HG03378 (cell line): ENCODE results near the gene MFAP4.
"Not testable (repeated sequence)": the region's sequence is repeated elsewhere in the genome, so short reads cannot be mapped to it uniquely, and the experiment has no call there.

Experiments
- ATAC-seq: cut with Tn5 transposase; IDR thresholded peaks from one replicate; pipeline ENCODE4 v1.9.1; 2021; ENCODE audit warnings: mild to moderate bottlenecking, moderate library complexity; ENCODE audit not compliant: unreplicated experiment

The MFAP4 gene

DNA sequence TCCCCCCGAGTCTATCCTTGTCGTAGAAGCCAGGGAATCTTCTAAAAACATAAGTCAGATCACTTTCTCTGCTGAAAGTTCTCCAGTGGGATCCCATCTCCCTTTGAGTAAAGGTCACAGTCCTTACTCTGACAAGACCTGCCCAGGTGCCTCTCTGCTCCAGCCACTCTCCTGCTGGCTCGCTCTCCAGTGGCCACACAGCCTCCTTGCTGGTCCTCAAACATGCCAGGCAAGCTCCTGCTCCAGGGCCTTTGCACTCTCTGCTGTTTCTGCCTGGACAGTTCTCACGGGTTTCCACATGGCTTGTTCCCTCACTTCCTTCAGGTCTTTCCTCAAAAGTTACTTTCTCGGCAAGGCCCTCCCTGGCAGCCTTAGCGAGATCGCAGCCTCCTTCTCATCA is 27.8 kb downstream of the MFAP4 start:
- no peak for ATAC-seq

- no peak for ATAC-seq
Observed at GRCh38 chr17:19357761-19358160, 29.2 kb downstream of the MFAP4 start.

GRCh38 chr17:19357351-19357750 is 29.6 kb downstream of the MFAP4 start:
- no peak for ATAC-seq

GRCh38 chr17:19354748-19355147 is 32.2 kb downstream of the MFAP4 start:
- ATAC-seq = no peak

DNA sequence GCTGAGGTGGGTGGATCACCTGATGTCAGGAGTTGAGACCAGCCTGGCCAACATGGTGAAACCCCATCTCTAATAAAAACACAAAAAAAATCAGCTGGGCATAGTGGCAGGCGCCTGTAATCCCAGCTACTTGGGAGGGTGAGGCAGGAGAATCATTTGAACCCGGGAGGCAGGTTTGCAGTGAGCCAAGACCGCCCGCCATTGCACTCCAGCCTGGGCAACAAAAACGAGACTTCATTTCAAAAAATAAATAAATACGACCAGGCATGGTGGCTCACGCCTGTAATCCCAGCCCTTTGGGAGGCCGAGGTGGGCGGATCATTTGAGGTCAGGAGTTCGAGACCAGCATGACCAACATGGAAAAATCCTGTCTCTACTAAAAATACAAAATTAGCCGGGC is 33.6 kb downstream of the MFAP4 start:
- not testable (repeated sequence) for ATAC-seq

DNA sequence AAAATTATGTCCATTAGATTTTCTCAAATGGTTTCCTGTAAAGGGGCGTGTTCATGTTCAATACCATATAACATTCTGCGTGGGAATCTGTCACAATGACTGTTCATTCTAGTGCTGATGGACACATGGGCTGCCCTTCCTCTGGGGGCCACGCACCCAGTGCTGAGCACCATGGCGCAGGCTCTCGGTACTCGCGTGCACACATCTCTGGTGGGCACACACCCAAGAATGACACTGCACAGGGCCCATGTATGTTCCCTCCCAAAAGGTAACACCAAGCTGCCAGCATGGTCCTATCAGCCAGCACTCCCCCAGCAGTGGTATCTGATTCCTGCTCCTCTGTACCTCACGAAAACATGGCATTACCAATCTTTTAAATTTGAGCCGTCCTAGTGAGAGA is 38.2 kb downstream of the MFAP4 start:
- ATAC-seq = no peak

- ATAC-seq = no peak
Observed at GRCh38 chr17:19348081-19348650, 38.8 kb downstream of the MFAP4 start.

DNA sequence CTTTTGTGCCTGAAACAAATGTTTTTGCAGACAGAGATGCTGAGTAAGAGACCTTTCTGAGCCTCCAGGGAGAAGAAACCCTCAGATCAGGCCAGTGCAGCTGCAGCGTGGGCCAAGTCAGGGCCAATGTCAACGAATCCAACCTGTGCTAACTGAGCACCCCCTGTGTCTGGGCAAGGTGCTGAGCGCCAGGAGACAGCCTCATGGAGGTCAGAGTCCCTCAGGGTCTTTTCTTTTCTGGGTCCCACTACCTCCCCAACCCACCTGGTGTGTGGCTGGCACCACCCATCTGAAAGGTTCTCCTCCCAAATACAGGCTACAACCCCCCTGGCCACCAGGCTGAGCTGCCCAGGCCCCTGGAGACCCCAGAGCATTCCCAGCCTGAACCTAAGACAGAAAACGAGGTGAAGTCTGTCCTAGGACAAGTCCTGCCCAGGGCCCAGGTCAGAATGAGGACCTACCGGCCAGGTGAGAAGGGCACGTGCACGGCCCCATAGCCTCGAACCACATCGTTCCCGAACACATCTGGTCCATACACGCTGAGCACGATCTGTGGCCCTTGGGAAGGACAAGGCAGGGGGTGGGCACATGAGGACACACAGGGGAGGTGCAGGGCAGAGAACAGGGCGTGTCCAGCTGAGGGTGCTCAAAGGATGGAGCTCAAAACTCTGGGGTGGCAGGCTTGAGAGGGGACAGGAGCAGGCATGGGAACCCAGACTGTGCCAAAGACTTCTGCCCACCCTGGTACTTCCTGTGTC is 39.5 kb downstream of the MFAP4 start:
- no peak for ATAC-seq

- ATAC-seq = no peak
Observed at GRCh38 chr17:19346351-19347255, 40.4 kb downstream of the MFAP4 start.

DNA sequence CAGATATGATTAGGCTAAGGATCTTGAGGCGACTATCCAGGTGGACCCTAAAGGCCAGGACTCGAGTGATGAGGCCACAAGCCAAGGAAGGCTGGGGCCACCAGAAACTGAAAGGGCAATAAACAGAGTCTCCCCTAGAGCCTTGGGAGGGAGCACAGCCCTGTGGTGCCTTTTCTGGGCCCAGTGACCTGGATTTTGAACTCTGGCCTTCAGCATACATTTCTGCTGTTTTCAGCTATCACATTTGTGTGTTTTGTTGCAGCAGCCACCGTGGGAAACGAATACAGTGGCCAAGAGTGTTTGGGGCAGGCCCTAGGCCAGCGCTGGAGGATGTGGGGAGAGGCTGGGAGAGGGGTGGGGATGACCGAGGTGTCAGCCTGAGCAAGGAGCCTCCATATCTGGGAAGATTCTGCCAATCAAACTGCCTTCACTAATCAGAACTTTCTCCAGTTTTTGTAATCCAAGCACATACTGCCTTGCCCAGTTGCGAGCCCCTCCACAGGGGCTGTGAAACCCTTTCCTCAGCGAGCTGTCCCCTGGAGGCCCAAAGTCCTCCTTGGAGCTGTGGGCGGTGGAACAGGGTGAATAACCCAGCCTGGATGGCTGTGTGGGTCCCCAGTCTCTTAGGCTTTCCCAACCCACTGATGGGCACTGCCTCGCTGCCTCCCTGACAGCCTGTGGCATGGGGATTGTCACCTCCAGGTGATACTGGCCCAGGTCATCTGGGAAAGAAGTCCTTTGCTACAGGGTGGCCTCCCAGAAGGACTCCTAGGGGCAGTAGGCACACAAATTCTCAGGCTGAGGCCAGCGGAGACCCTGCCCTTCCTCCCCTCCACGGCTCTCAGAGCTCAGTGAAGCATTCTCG is 41.3 kb downstream of the MFAP4 start:
- ATAC-seq = no peak

- ATAC-seq = no peak
Observed at GRCh38 chr17:19345067-19345460, 41.9 kb downstream of the MFAP4 start.

- no peak for ATAC-seq
Observed at GRCh38 chr17:19344311-19345066, 42.5 kb downstream of the MFAP4 start.

GRCh38 chr17:19343671-19344151 is 43.3 kb downstream of the MFAP4 start:
- ATAC-seq = no peak

DNA sequence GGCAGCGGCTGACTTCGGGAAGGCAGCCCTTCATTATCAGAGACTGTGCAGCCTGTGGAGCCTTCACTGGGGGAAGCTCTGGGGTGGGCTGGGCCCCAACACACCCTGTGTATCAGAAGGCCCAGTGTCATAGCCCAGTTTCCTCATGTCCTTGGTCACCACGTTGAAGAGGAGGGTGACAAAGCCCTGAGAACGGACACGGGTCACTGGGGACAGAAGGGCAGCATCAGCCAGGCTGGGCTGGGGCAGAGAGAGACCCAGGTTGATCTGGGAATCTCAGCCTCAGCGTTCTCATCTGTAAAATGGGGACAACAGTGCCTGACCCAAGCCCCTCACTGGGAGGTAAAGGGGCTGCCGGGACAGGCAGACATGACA is 43.7 kb downstream of the MFAP4 start:
- no peak for ATAC-seq

DNA sequence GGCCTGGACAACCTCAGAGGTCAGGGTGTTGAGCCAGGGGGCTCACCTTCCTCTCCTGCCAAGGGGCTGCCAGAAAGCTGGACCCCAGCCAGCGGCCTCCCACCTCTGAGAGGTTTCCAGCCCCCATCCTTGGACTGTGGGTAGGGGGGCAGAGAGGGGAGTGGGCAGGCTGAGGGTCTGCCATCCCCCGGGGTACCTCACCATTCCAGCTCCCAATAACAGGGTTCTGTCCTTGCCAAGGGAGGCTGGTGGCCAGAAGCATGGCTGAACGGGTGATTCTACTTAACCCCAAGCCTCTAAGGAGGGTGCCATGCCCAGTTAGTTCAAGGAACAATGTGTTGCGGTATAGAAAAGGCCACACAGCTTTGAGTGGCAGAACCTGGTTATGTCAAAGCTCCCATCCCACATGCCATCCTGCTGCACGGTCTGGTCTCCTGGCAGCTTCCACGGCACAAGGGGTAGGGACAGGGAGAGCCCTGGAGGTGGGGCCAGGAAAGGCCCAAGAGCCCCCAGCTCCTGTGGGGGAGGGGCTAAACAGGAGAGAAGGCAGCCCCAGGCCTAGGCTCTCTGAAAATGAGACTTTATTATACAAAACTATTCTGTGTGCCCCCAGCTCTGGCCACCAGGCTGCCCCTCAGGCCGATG is 44.3 kb downstream of the MFAP4 start:
- ATAC-seq = no peak

GRCh38 chr17:19341641-19342610 is 45.1 kb downstream of the MFAP4 start:
- ATAC-seq = no peak

DNA sequence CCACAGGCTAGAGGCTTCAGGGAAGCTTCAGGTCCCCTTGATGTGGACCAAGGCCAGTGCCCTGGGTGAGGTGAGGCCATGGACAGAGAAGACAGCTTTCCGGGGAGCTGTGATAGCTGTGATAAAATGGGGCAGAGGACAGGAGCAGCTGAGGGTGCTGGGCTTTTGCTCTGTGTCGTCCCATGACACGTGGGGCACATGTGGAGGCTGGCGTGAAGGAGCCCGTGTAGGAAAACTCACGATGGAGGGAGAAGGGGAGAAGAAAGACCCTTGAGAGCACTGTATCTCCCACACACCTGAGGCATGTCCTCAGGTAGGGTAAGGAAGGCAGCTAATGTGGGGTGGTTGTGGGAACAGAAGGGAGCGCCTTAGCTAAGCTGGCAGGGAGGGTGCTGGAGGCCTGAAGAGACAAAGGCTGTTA is 45.8 kb downstream of the MFAP4 start:
- ATAC-seq = no peak

GRCh38 chr17:19339341-19339815 is 47.6 kb downstream of the MFAP4 start:
- no peak for ATAC-seq
